GM15510 (cell line): ENCODE results near the gene GNG13.

Experiments
- POLR2A ChIP-seq: IDR thresholded peaks from 3 replicates; pipeline ENCODE4 v1.6.1; 2011; ENCODE audit warnings: borderline replicate concordance; ENCODE audit not compliant: insufficient read length; ENCODE audit errors: extremely low read depth

The GNG13 gene

DNA sequence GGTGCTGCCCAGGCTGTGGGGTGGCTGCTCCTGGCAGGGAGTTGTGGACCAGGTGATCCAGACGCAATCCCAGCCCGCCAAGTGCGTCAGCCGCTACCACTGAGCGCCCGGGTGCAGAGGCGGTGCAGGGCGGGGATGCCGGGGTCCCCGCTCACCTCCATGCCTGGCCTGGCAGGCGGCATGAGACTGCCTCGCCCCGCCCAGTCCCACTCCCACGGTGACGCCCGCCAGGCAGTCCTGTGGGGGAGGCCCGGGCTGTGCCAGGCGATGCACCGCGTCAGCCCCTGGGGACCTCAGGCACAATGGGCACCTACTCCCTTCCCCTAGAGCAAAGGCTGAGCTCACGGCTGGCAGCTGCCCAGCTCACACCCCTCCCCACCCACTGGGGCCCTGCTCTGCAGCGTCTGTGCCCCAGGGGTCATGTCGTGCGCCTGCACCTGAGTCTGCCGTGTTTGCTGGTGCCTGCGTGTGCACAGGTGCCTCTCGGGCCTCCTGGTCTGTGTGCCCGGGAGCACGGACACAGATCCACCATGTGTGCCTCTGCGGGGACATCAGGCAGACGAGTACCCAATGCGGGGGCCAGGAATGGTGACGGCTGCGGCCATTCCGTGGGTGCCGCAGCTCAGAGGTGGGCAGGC, 17.6 kb downstream of the GNG13 start:
- no peak for TF ChIP-seq POLR2A

DNA sequence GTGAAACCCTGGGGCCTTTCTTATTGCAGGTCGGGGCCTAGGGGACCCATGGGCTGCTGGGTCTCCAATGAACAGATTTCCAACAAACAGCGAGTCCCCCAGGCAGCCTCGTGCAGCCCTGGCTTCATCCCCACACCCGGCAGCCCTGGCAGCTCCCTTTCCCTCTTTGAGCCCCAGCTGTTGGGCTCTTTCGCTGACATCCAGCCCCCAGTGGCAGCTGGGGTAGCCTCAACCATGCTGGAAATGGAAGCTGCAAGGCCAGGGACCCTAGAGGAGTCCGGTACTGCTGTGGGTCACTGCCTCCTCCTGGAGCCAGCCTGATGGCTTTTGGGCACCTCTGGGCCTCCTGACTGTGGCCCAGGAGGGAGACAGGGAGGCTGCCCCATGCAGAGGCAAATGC, 18.3 kb downstream of the GNG13 start:
- TF ChIP-seq POLR2A: no peak

DNA sequence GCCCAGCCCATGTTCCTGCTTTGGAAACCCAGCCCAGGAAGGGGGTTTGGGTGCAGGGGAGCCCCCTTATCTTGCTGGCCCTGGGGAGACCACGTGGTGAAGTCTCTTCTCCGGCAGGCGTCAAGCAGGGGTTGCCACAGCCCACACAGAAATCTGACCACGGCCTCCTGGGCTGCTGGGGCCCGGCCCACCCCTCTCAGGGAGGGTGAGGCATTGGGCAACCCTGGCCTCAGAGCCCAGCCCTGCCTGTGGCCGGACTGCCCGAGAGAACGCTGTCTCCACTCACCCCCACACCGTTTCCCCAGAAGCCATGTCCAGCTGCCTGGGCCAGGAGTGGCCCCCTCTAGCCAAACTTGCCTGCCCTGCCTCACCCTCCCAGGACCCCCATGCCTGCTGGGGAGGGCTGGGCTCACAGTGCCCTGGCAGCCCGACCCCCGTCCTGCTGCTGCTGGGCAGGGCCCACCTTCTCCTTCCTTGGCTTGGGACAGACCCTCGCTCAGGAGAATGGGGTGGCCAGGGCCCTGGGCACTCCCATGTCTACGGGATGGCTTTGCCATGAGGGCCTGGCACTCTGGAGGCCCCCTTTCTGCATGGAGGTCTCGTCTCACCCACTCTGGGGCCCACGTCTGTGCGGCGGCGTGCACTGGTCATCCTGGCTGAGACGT, 19.1 kb downstream of the GNG13 start:
- no peak for TF ChIP-seq POLR2A

DNA sequence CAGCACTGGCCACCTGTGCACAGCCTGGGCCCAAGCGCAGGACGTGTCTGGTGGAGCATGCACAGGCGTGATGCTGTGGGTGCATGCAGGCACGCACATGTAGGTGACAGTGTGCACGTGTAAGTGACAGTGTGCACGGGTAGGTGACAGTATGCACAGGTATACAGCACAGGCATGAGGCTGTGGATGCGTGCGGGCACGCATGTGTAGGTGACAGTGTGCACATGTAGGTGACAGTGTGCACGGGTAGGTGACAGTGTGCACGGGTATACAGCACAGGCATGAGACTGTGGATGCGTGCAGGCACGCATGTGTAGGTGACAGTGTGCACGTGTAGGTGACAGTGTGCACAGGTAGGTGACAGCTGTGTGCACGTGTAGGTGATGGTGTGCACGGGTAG, 20.2 kb downstream of the GNG13 start:
- no peak for TF ChIP-seq POLR2A

DNA sequence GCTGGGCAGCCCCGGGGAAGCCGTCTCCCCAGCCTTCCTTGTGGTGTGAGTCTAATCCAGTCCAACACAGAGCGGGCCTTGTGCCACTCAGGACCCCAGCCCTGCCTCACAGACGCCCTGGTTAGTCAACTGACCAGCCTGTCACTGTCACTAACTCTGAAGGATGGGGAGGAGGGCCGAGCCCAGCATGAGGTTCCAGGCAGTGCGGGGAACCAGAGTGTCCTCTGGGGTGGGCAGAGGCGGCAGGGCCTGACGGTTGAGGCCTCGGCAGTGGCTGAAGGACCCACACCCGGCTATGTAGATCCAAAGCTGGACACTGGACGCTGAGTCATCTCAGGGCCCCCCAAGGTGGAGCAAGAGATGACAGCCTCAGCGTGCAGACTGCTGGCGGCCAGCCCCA, 21.0 kb downstream of the GNG13 start:
- TF ChIP-seq POLR2A: no peak

DNA sequence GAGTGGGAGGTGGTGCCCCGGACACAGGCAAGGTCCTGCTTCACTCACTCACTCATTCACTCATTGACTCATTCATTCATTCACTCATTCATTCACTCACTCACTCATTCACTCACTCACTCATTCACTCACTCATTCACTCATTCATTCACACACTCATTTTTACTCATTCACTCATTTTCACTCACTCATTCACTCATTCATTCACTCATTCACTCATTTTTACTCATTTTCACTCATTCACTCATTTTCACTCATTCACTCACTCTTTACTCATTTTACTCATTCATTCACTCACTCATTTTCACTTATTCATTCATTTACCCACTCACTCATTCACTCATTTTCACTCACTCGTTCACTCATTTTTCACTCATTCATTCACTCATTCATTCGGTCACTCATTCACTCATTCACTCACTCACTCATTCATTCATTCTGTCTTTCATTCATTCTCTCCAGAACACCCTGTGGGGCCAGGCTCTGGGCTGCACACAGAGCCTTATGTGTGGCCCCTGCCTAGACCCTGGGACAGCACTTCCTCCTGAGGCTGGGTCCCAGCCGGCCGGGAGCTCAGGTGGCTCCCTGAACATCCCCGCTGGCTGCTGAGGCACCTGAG, 21.5 kb downstream of the GNG13 start:
- TF ChIP-seq POLR2A: no peak

DNA sequence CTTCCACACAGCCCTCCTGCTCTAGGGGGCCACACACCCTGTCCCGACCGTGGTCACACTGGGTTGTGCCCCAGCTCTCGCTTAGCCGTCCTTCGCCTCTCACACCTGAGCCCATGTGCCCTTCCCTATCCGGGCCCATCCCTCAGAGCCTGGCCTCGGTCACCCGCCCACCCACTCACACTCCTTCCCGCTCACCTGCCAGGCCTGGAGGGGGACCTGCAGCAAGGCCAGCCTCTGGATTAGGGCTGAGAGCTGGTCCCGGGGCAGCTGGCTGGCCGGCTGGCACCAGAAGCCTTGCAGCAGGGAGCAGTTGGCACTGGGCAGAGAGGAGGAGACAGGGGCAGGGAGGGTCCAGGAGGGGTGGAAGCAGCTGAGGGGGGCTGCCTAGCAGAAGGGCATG, 22.1 kb downstream of the GNG13 start:
- TF ChIP-seq POLR2A: no peak

DNA sequence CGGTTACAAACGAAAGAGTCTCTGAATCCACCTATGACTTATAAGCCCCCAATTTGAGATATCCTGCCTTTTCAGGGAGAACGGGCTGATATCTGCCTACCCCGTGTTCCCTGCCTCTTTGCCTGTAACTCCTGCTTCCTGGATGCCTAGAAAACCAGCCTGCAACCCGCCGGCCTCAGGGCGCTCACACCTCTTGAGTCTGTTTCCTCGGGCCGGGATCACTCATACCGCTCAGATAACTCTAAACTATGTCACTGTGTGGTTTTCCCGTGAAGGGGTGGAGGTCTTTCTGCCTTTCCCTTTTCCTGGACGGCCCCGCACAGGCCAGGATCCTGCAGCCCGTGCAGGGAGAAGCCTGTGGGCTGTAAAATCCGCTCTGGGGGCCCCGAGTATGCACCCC, 22.7 kb downstream of the GNG13 start:
- TF ChIP-seq POLR2A: no peak

DNA sequence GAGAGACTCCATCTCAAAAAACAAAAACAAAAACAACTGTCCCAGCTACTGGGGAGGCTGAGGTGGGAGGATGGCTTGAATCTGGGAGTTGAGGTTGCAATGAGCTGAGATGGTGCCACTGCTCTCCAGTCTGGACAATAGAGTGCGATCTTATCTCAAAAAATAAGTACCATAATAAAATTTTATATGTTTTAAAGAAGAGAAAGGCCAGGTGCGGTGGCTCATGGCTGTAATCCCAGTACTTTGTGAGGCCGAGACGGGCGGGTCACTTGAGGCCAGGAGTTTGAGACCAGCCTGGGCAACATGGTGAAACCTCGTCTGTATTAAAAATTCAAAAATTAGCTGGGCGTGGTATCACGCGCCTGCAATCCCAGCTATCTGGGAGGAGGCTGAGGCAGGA, 23.7 kb downstream of the GNG13 start:
- no peak for TF ChIP-seq POLR2A

DNA sequence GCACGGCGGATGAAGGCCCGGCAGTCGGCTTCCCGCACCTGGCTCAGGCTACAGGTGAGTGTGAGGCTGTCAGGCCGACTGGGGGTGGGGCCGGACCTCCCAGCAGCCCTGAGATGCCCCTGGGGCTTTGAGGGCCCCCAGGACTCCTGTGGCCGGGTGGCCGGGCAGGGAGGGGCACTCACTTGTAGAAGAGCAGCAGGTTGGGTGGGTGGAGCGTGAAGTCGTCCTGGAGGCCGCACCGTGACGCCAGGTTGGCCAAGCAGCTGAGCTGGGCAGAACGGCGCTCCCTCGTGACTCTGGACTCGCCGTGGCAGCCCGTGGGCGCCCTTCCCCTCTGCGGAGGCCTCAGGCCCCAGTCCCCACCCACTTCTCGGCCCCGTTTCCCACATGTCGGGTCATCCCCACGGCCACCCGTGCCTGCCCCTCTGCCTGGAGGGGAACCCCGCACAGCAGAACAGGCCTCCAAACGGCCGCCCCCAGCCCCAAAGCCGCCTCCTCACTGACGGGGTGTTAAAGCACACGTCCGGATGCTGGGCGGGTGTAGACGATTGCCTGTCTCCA, 25.2 kb downstream of the GNG13 start:
- TF ChIP-seq POLR2A: no peak

DNA sequence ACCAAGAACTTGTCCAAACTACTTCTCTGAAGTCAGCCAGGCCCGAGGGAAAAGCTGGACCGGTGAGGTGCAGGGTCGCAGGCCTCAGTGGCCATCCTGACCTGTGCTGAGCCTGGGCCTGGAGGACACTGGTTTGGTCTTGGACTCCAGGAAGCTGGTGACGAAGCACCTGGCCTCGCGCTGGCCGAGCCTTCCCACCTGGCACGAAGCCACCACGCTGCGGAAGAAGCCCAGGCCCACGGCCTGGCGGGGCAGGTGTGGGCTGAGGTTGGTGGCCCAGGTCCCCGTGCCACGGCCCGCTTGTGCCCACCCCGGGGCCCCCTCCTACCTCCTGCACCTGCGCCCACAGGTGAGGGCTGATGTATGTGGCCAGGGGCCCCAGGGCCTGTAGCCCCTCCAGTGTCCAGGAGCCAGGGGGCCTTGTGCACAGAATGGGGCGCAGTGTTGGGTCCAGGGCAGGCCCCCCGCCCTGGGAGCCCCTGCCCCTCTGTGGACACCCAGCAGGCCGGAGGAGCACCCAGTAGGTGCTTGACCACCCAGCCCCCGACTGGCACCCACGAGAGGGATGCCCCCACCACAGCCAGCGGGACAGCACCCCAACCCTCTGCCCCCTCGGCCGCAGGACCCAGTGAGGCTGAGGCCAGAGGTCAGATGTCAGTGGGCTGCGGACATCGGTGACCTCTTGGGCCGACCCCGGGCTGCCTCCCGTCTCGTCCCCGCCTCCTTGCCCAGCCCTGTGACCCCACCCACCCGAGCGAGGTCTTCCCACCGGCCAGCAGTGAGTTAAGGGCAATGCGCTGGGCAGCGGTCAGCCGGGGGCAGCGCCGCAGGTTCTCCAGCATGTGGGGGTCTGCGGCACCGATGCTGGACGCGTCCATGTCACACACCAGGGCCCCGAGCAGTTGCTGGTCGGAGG, 26.2 kb downstream of the GNG13 start:
- TF ChIP-seq POLR2A: no peak

DNA sequence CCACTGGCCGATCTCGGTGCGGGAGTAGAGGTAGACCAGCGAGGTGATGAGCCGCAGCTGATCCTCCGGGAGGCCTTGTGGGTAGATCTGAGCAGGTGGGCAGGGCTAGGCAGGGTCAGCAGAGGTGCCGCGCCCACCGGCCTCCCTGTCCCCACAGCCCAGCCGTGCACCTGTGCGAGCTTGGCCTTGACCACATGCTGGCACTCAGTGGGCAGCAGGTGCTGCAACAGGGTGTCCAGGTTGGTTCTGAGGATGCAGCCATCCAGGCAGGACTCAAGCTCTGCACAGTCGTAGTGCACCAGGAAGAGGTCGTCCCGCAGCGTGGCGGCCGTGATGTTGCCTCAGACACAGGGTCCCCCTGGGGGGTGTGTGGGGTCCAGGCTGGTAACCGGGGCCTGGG, 27.6 kb downstream of the GNG13 start:
- no peak for TF ChIP-seq POLR2A

DNA sequence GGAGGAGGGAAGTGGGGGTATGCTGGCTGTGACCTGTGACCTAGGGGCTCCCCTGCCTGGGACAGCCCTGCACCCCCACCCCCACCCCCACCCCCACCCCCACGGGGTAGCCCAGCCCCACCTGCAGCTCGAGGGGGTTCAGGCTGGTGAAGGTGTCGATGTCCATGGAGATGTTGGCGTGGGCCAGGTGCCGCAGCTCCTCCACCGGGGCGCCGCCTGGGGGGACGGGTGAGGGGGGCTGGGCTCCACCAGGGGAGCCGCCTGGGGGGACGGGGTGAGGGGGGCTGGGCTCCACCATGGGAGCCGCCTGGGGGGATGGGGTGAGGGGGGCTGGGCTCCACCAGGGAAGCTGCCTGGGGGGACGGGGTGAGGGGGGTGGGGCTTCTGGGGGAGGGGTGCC, 30.1 kb downstream of the GNG13 start:
- TF ChIP-seq POLR2A: no peak

DNA sequence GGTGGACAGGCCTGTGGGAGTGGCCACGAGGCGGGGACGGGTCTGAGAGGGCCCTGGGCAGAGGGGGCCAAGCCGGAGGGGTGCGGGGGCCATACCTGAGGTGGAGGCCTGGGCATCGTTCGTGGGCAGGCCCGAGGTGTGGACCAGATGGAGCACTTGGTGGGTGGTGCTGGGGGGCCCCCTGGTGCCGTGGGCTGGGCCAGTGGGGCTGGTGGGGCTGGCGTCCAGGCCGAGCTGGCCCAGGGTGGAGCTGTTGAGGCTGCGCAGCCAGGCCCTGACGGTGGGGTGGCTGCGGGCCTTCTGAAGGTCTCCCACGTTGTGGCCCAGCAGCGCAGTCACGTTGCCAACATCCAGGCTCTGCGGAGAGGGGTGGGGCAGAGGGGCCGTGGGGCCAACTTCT, 30.6 kb downstream of the GNG13 start:
- no peak for TF ChIP-seq POLR2A
